ENCODE measurements around the gene ADORA2B.

DNA sequence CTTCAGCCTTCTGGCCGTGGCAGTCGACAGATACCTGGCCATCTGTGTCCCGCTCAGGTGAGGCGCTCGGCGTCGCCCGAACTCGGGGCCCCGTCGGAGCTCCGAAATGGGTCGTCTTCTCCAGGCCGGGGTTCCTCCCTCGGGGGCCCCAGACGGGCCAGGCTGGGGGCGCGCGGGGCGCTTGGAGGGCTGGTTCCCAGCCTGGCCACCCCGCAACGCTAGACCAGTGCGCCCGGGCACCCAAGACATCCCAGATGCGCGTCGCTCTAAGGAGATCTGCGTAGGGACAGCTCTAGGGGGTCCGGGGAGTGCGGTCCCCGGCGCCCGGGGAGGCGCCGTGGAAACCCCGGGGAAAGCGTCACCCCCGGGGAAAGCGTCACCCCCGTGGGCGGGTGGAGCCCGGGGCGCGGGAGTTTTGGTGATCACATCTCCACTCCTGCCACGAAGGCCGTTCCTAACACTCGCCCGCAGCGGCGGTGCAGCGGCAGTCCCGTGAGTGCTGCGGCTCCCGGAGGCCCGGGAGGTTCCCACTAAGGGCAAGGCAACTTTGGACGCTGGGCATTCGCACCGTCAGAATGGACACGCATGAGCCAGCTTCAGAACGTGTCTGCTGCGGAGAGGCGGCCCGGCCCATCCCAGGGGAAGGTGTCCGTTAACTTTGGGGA lies 729 bp downstream of the ADORA2B start:
- TF ChIP-seq, protein P1, sequence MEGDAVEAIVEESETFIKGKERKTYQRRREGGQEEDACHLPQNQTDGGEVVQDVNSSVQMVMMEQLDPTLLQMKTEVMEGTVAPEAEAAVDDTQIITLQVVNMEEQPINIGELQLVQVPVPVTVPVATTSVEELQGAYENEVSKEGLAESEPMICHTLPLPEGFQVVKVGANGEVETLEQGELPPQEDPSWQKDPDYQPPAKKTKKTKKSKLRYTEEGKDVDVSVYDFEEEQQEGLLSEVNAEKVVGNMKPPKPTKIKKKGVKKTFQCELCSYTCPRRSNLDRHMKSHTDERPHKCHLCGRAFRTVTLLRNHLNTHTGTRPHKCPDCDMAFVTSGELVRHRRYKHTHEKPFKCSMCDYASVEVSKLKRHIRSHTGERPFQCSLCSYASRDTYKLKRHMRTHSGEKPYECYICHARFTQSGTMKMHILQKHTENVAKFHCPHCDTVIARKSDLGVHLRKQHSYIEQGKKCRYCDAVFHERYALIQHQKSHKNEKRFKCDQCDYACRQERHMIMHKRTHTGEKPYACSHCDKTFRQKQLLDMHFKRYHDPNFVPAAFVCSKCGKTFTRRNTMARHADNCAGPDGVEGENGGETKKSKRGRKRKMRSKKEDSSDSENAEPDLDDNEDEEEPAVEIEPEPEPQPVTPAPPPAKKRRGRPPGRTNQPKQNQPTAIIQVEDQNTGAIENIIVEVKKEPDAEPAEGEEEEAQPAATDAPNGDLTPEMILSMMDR (conservative IDR thresholded peaks at IDR 0.05; ENCODE audit: low read depth in 2 of 2): no peak
- no peak for TF ChIP-seq JUNB (IDR thresholded peaks at IDR 0.05; ENCODE audit: unreplicated experiment)
- TF ChIP-seq EZH2 (IDR thresholded peaks at IDR 0.05; ENCODE audit: low read depth, unreplicated experiment): no peak
- TF ChIP-seq, protein P2, sequence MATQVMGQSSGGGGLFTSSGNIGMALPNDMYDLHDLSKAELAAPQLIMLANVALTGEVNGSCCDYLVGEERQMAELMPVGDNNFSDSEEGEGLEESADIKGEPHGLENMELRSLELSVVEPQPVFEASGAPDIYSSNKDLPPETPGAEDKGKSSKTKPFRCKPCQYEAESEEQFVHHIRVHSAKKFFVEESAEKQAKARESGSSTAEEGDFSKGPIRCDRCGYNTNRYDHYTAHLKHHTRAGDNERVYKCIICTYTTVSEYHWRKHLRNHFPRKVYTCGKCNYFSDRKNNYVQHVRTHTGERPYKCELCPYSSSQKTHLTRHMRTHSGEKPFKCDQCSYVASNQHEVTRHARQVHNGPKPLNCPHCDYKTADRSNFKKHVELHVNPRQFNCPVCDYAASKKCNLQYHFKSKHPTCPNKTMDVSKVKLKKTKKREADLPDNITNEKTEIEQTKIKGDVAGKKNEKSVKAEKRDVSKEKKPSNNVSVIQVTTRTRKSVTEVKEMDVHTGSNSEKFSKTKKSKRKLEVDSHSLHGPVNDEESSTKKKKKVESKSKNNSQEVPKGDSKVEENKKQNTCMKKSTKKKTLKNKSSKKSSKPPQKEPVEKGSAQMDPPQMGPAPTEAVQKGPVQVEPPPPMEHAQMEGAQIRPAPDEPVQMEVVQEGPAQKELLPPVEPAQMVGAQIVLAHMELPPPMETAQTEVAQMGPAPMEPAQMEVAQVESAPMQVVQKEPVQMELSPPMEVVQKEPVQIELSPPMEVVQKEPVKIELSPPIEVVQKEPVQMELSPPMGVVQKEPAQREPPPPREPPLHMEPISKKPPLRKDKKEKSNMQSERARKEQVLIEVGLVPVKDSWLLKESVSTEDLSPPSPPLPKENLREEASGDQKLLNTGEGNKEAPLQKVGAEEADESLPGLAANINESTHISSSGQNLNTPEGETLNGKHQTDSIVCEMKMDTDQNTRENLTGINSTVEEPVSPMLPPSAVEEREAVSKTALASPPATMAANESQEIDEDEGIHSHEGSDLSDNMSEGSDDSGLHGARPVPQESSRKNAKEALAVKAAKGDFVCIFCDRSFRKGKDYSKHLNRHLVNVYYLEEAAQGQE (IDR thresholded peaks at IDR 0.05; ENCODE audit: unreplicated experiment): no peak
- no peak for TF ChIP-seq POLR2AphosphoS5 (IDR thresholded peaks at IDR 0.05; ENCODE audit: low read depth)
- TF ChIP-seq EZH2phosphoT487 (IDR thresholded peaks at IDR 0.05; ENCODE audit: unreplicated experiment): no peak
